Measurements from ENCODE around the gene CNGA3. TPM values are rescaled to one million over a fixed set of nuclear protein-coding genes. Genes with fewer than 3 reads are reported as not detected.

CNGA3 gene
- total and polyA plus RNA-seq, 2 of the 8 experiments (the other 6 are each of a cell fraction or from before 2014, with no cell fraction given) = 0.02 TPM; not detected in 1

DNA sequence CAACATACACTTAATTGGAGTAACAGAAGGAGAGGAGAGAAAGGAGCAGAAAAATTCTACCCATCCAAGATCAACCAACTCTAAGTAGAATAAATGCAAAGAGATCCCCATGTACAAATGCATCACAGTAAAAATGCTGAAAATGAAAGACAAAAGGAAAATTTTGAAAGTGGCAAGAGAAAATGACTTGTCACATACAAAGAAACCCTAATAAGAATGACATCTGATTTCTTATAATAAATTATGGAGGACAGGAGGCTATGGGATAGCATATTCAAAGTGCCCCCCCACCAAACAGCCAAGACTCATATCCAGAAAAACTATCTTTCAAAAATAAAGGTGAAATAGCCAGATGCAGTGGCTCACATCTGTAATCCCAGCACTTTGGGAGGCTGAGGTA, 76.2 kb downstream of the CNGA3 start:
- Histone ChIP-seq H3K56ac (replicated peaks; ENCODE audit: insufficient read length, low read depth, low read length) (no peak overlapping the region), H2AK5ac (ENCODE audit: low read depth, low read length) (no peak overlapping the region), H3K23ac (ENCODE audit: insufficient read length) (no peak overlapping the region), H2BK5ac (ENCODE audit: low read depth, low read length) (no peak overlapping the region), H2BK12ac (ENCODE audit: low read depth, low read length) (no peak overlapping the region), H4K5ac (ENCODE audit: insufficient read length, low read depth, low read length) (no peak overlapping the region), H4K8ac (ENCODE audit: extremely low read depth, insufficient read depth, low read length) (no peak overlapping the region), H3K36me3 (ENCODE audit: control insufficient read depth in 2 of 4, insufficient read depth in 4 of 4, low read length in 3 of 4) (no peaks in the 10 kb centered on the region), H3K4ac (replicated peaks; ENCODE audit: insufficient read length, low read depth, low read length) (no peak overlapping the region), H3K79me2 (ENCODE audit: control insufficient read depth in 1 of 2, insufficient read depth in 2 of 2, low read length in 2 of 2) (no peaks in the 10 kb centered on the region), H3K14ac (ENCODE audit: insufficient read length) (no peak overlapping the region), H3K9ac (replicated peaks in 1 of 4; ENCODE audit: extremely low read depth in 1 of 4, low read depth in 3 of 4, low read length in 3 of 4) (no peak overlapping the region), H3K9me3 (ENCODE audit: insufficient read depth in 2 of 2, low read depth in 1 of 2, low read length in 1 of 2) (peaks cover 9 to 12% of the 10 kb centered on the region in 2 experiments; a peak in 2 of 4 replicates), H4K91ac (replicated peaks; ENCODE audit: insufficient read length, low read length) (no peak overlapping the region), H3K27ac (ENCODE audit: low read depth, low read length) (no peak overlapping the region), H3K4me3 (ENCODE audit: extremely low read depth in 1 of 4, insufficient read depth in 2 of 4, low read depth in 3 of 4, low read length in 4 of 4) (no peak overlapping the region), H3K18ac (ENCODE audit: extremely low read depth, low read length) (no peak overlapping the region), H3K23me2 (ENCODE audit: low read depth, low read length) (no peaks in the 10 kb centered on the region), H3K4me1 (replicated peaks in 1 of 4; ENCODE audit: control insufficient read depth in 3 of 4, insufficient read depth in 4 of 4, low read length in 3 of 4) (no peaks in the 10 kb centered on the region), H3K27me3 (replicated peaks in 1 of 4; ENCODE audit: control insufficient read depth in 3 of 4, extremely low read depth in 1 of 4, insufficient read depth in 3 of 4, low read length in 3 of 4) (no peaks in the 10 kb centered on the region), H4K20me1 (replicated peaks in 1 of 2; ENCODE audit: control insufficient read depth in 1 of 2, insufficient read depth in 2 of 2, low read length in 2 of 2) (no peaks in the 10 kb centered on the region), H2BK15ac (ENCODE audit: low read length) (no peak overlapping the region), H3K79me1 (ENCODE audit: low read depth, low read length) (no peaks in the 10 kb centered on the region), H2AFZ (ENCODE audit: low read length) (no peak overlapping the region), H3K4me2 (ENCODE audit: insufficient read depth in 1 of 2, low read depth in 2 of 2, low read length in 2 of 2) (no peak overlapping the region), H2BK120ac (replicated peaks; ENCODE audit: low read depth, low read length) (no peak overlapping the region), H2BK20ac (ENCODE audit: low read length) (no peak overlapping the region)
- DNase-seq (ENCODE audit: low read depth in 1 of 2, low spot score in 2 of 2) (no peak), FAIRE-seq (no peak)
- ChIA-PET POLR2A (ENCODE audit: partially characterized antibody) (no interaction called here), CTCF (ENCODE audit: partially characterized antibody) (no interaction called here)
- TF ChIP-seq CTBP2 (IDR thresholded peaks at IDR 0.05; ENCODE audit: borderline replicate concordance, insufficient read depth, insufficient read length, low read length) (no peak), JUND (IDR thresholded peaks at IDR 0.05; ENCODE audit: low read length) (no peak), HDAC2 (IDR thresholded peaks at IDR 0.05; ENCODE audit: borderline replicate concordance in 1 of 2, low read depth in 2 of 2, low read length in 2 of 2) (no peak), SAP30 (IDR thresholded peaks at IDR 0.05; ENCODE audit: insufficient read depth, insufficient replicate concordance, low read length) (no peak), SIN3A (conservative IDR thresholded peaks at IDR 0.05 in 1 of 2, IDR thresholded peaks at IDR 0.05 in 1 of 2; ENCODE audit: low read depth in 1 of 2, low read length in 2 of 2) (no peak), GTF2F1 (IDR thresholded peaks at IDR 0.05; ENCODE audit: borderline replicate concordance, low read depth, low read length) (no peak), SP4 (IDR thresholded peaks at IDR 0.05; ENCODE audit: low read length) (no peak), TAF1 (IDR thresholded peaks at IDR 0.05; ENCODE audit: low read depth, low read length) (no peak), SP1 (IDR thresholded peaks at IDR 0.05; ENCODE audit: low read depth, low read length) (no peak), CEBPB (IDR thresholded peaks at IDR 0.05; ENCODE audit: low read depth, low read length) (no peak)
- TF ChIP-seq, protein P1, sequence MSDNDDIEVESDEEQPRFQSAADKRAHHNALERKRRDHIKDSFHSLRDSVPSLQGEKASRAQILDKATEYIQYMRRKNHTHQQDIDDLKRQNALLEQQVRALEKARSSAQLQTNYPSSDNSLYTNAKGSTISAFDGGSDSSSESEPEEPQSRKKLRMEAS (IDR thresholded peaks at IDR 0.05) = no peak
- TF ChIP-seq, protein P2, sequence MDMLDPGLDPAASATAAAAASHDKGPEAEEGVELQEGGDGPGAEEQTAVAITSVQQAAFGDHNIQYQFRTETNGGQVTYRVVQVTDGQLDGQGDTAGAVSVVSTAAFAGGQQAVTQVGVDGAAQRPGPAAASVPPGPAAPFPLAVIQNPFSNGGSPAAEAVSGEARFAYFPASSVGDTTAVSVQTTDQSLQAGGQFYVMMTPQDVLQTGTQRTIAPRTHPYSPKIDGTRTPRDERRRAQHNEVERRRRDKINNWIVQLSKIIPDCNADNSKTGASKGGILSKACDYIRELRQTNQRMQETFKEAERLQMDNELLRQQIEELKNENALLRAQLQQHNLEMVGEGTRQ (IDR thresholded peaks at IDR 0.05; ENCODE audit: low read length) = no peak
